ENCODE results near the gene CHMP1A.
"Not testable (repeated sequence)": the region's sequence is repeated elsewhere in the genome, so short reads cannot be mapped to it uniquely, and the experiment has no call there.

The CHMP1A gene

GRCh38 chr16:89658221-89658879, 842 bp upstream of the CHMP1A start:
- no peak for DNase-seq (ENCODE audit: low spot score)

GRCh38 chr16:89656435-89657121, 930 bp downstream of the CHMP1A start:
- DNase-seq (ENCODE audit: low spot score), result peak; percentile 61

- no peak for DNase-seq (ENCODE audit: low spot score)
These were observed 2.4 kb downstream of the CHMP1A start for GRCh38 chr16:89655062-89655643.

- no peak for DNase-seq (ENCODE audit: low spot score)
These were observed 3.7 kb downstream of the CHMP1A start for GRCh38 chr16:89653656-89654295.

DNA sequence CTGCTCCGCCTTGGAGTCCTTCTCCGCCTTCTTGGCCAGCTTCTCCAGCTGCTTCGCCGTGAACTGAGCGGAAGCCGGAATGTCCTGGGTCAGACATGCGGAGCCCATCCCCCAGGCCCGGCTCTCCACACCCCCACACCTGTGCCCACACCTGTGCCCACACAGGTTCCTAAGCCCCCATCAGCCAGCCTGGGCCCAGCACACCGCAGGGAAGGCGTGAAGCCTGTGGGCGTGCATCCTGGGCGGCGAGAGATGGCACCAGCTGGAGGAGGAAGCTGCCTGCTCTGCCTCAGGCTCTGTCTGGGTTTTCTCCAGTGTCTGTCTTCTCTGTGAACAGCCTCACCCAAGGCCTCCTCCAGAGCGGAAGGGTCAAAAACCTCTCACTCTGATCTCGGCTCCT, 5.9 kb downstream of the CHMP1A start:
- no peak for DNase-seq (ENCODE audit: low spot score)

DNA sequence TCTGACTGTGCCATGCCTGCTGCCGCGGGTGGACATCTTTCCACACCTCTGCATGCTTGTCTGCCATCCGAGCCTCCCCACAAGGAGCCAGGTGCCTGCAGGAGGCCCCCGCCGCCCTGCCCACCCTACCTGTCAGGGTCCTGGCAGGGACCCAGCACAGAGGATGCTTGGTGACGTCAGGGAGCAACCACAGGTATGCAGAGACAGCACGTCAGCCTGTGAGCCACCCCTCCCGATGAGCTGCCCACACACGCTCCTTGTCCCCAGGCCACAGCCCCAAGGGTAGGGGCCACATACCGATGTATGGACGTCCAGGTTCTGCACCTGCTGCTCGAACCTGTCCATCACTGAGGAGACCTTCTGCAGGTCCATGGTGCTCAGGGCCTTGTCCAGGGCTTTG, 10.6 kb downstream of the CHMP1A start:
- no peak for DNase-seq (ENCODE audit: low spot score)

DNA sequence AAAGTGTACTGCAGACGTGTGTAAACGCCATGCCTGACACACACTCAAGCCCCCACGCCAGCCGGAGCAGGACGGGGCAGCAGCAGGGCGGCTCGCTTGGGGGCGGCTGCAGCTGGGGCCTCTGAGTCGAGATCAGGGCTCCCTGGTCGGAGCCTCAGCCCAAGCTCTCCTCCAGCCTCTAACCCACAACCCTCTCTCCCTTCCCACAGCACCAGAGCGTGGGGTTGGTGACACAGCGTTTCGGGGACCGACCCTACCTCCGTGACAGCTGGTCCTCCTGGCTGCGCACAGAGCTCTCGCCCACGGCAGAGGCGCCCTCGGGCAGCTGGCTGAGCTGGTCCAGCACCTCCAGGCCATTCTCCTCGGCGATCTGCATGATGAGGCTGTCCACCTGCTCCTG, 11.2 kb downstream of the CHMP1A start:
- no peak for DNase-seq (ENCODE audit: low spot score)

- no peak for DNase-seq (ENCODE audit: low spot score)
These were observed 12.4 kb downstream of the CHMP1A start for GRCh38 chr16:89645122-89645521.

DNA sequence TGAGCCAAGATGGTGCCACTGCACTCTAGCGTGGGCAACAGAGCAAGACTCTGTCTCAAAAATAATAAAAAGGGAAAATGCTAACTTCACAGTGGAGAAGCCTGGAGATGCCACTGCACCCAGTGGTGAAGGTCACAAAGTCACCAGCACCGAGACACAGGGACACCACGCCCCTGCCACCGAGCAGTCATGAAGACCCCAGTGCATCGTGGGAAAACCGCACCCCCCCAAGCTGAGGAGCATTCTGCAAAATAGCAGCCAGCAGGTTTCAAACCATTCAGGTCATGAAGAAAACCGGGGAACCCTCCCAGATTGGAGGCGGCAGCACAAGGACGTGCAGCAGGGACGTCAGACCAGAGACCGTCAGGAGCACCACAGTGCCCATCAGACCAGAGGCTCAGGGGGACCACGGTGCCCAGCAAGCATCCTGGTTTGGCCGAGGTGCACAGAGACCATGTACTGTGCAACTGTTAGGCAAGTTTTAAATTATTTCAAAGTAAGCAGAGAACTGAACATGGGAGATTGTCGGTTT, 13.7 kb downstream of the CHMP1A start:
- DNase-seq (ENCODE audit: low spot score), result no peak

GRCh38 chr16:89642574-89642973, 14.9 kb downstream of the CHMP1A start:
- DNase-seq (ENCODE audit: low spot score), result no peak

DNA sequence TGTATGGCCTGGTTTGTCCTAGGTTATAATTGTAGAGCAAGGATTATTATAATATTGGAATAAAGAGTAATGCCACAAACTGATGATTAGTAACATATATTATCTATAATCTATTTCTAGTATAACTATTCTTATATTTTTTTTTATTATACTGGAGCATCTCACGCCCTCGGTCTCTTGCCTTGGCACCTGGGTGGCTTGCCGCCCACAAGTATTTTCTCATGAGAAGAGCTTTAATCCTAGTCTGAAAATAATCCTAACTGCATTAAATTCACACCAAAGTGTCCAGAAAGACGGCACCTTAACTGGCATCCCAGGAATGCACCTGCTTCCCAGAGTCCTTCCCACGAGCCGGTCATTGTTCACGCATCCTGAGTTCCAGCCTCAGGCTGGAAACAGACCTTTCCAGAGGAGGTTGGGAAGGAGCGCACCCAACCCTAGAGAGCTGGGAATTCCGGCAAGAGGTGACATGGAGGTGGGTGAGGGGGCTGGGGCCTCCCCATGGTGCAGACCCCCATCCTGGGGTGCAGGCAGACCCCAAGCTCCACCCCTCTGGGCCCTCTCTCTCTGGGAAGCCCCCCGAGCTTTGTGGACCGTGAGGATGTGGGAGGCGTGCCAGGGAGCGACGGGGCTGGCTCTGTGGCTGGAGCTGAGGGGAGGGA, 15.9 kb downstream of the CHMP1A start:
- DNase-seq (ENCODE audit: low spot score), result no peak

GRCh38 chr16:89639385-89639784, 18.1 kb downstream of the CHMP1A start:
- DNase-seq (ENCODE audit: low spot score), result no peak

DNA sequence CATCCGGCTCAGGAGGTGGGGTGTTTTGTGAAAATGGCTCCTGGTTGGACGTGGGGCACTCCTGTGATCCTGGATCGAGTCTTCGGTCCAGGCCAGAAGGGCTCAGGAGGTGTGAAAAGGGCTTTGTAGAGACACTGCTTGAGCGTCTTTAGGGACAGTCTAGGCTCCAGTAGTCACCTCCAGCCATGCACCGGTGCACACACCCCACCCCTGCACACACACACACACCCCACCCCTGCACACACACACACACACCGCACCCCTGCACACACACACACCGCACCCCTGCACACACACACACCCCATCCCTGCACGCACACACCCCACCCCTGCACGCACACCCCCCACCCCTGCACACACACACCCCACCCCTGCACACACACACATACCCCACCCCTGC, 19.1 kb downstream of the CHMP1A start:
- no peak for DNase-seq (ENCODE audit: low spot score)

- DNase-seq (ENCODE audit: low spot score), result no peak
These were observed 20.1 kb downstream of the CHMP1A start for GRCh38 chr16:89637379-89637778.

GRCh38 chr16:89636663-89637062, 20.8 kb downstream of the CHMP1A start:
- no peak for DNase-seq (ENCODE audit: low spot score)

DNA sequence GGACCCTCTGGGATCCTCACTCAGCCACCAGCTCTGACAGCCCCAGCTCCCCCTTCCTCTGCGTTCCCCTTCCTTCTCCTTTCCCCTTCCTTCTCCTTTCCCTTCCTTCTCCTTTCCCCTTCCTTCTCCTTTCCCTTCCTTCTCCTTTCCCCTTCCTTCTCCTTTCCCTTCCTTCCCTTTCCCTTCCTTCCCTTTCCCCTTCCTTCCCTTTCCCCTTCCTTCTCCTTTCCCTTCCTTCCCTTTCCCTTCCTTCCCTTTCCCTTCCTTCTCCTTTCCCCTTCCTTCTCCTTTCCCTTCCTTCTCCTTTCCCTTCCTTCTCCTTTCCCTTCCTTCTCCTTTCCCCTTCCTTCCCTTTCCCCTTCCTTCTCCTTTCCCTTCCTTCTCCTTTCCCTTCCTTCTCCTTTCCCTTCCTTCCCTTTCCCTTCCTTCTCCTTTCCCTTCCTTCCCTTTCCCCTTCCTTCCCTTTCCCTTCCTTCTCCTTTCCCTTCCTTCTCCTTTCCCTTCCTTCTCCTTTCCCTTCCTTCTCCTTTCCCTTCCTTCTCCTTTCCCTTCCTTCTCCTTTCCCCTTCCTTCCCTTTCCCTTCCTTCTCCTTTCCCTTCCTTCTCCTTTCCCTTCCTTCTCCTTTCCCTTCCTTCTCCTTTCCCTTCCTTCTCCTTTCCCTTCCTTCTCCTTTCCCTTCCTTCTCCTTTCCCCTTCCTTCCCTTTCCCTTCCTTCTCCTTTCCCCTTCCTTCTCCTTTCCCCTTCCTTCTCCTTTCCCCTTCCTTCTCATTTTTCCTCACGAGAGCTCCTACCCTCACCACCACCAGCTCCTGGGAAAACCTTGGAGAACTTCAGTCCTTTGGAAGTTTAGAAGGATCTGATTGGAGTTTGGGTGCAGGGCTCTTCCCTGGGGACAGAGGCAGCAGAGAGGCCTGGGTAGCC, 22.8 kb downstream of the CHMP1A start:
- DNase-seq (ENCODE audit: low spot score), result not testable (repeated sequence)

- no peak for DNase-seq (ENCODE audit: low spot score)
These were observed 24.4 kb downstream of the CHMP1A start for GRCh38 chr16:89633064-89633631.

DNA sequence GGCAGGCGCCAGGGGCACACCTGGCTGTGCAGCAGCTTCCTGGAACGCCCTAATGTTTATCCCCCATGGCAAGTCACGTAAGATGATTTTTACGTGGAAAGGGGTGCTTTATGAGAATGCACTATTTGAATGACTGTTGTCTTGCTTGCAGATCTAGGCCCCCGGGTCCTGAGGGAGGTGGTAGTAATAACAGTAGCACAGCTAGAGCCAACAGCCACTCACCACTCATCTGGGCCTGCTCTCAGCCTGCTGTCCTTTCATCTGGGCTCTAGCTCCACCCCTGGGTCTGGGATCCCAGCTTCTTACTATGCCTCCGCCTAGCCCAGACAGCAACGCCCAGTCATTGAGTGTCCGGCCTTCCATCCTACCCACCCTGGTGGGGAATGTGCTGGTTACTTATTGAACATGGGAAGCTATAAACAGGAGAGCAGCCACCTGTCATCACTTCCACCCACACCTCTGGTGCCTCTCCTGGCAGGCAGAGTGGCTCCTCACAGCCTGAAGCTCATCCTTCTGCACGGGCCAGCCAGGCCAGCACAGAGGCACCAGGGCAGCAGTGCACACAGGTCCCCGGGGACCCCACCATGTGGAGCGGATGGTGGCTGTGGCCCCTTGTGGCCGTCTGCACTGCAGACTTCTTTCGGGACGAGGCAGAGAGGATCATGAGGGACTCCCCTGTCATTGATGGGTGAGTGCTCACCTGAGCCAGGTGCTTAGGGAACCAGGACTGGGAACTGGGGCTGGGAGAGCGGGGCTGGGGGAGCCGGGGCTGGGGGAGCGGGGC, 27.5 kb downstream of the CHMP1A start:
- no peak for DNase-seq (ENCODE audit: low spot score)

GRCh38 chr16:89624777-89625761, 32.4 kb downstream of the CHMP1A start:
- DNase-seq (ENCODE audit: low spot score), result no peak
